HG02610 (cell line): ENCODE data around the gene SLC20A1.

Experiments used
- ATAC-seq: cut with Tn5 transposase; IDR thresholded peaks from one replicate; pipeline ENCODE4 v1.9.1; 2021; ENCODE audit warnings: mild to moderate bottlenecking, moderate library complexity; ENCODE audit not compliant: unreplicated experiment

Gene SLC20A1

GRCh38 chr2:112623913-112624777, 21.6 kb upstream of the SLC20A1 start:
- peak; percentile 72 for ATAC-seq

DNA sequence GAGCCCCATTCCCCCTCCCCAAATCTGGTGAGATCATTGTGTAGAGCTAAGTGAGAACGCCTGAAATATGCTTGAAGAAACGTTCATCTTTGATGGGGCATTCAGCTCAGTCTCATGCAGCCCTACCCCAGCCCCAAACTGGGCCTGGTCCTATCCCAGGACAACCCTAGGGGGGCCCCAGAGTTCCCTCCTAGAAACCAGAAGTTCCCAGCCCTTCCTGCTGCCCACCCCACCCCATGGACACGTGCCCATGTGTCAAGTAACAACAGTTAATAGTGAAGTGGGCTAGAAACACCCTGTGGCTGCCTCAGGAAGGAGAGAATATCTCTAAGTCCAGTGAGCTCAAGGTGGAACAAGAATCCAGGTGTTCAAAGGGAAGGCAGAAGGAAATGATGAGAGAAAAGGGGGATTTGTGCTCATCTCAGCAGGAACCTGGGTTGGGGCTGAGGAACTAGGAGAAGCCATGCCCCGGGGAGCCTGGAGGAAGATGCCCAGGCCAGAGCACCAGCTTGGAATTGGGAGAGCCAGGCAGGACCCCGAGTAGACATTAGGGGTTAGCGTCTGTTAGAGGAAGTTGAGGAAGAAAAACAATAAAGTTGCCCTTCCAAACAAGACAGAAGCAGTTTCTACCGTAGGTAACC, 20.1 kb upstream of the SLC20A1 start:
- no peak for ATAC-seq

- ATAC-seq = peak; percentile 53
Measured at GRCh38 chr2:112626604-112627059, 19.1 kb upstream of the SLC20A1 start.

- no peak for ATAC-seq
Measured at GRCh38 chr2:112627060-112628040, 18.4 kb upstream of the SLC20A1 start.

DNA sequence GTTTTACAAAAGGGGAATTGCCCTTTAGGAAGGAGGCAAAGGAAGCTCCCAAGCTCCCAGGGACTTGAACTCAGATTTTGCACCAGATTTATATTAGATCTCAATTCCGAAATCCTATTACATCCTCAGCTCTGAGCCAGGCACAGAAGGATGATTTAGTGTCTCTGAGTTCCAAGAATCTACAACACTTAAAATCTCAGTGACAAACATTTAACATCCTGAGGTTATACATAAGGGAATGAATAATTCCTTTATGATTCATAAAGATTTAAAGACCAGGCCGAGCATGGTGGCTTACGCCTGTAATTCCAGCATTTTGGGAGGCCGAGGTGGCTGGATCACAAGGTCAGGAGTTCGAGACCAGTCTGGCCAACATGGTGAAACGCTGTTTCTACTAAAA, 16.5 kb upstream of the SLC20A1 start:
- no peak for ATAC-seq

GRCh38 chr2:112629823-112630222, 15.9 kb upstream of the SLC20A1 start:
- ATAC-seq = no peak

DNA sequence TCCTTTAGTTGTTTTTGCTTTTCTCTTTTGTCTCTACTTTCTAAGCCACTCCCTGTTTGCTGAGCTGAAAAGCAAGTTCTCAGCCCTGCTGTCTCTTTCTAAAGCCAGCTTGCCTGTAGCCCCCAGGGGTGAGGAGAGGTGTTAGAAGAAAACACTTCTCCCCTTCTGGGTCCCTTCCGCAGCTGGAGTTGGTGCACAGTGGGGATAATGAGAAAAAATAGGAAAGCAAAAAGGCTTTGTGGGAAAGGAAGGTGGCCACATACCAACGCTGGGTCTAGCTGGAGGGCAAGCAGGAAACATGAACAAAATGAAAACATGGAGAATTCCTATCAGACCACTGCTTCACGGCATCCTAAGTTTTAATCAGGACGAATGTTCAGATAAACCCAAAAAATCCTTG, 15.5 kb upstream of the SLC20A1 start:
- no peak for ATAC-seq

- ATAC-seq = no peak
Measured at GRCh38 chr2:112633708-112634107, 12.0 kb upstream of the SLC20A1 start.

- no peak for ATAC-seq
Measured at GRCh38 chr2:112634153-112634873, 11.4 kb upstream of the SLC20A1 start.

DNA sequence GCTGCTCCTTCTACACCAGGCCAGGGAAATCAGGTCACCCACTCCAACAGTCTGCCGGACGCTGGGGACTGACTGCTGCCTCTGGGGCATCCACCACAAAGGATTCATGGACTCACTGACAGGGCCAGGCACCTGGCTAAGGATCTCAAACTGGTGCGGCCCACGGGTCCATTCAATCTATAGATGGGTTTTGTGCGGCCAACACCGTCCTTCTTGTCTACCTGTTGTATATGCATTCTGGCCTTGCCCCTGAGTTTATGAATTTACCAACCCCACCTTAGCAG, 10.9 kb upstream of the SLC20A1 start:
- no peak for ATAC-seq

- peak; percentile 82 for ATAC-seq
Measured at GRCh38 chr2:112636605-112637288, 9.0 kb upstream of the SLC20A1 start.

- no peak for ATAC-seq
Measured at GRCh38 chr2:112637289-112637660, 8.5 kb upstream of the SLC20A1 start.

- no peak for ATAC-seq
Measured at GRCh38 chr2:112639936-112640335, 5.8 kb upstream of the SLC20A1 start.

- ATAC-seq = no peak
Measured at GRCh38 chr2:112640467-112640799, 5.3 kb upstream of the SLC20A1 start.

DNA sequence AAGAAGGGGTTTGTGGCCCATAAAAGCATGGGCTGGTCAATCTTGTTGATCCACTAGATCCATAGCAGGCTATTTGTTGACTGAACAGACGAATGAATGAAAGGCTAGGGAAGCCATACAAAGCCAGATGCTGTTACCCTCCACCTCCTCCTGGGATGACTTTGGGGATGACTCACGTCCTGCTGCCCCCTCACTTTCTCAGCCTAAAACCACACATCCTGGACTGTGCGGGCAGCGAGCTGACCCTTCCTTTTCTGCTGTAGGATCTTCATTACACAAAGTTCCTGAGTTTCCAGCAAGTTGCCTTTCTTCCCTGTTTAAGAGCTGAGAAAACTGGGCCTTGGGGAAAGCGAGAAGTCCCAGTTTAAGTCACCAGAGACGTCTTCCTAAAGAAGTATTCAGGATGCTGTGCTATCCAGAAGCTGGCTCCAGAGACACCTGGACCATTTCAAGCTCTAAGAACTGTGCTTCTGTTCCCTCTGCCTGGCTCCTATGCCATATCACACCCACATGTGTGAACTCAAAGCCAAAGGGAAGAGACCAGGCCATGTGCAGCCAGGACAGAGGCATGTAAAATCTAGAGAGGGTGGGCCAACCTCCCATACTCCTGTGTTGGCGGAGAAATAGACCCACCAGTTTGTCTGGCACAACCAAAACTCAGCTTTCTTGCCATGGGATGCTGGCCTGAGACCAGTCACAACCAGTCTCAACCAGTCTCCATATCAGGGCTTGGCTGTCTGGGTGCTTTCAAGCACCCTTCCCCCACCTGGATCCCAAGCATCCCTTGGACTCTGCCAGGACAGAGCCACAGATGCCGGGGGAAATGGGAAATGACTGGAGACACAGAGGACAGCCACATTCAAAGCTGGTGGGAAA, 4.7 kb upstream of the SLC20A1 start:
- no peak for ATAC-seq

- ATAC-seq = no peak
Measured at GRCh38 chr2:112641701-112642100, 4.0 kb upstream of the SLC20A1 start.

- ATAC-seq = no peak
Measured at GRCh38 chr2:112642561-112642960, 3.2 kb upstream of the SLC20A1 start.

DNA sequence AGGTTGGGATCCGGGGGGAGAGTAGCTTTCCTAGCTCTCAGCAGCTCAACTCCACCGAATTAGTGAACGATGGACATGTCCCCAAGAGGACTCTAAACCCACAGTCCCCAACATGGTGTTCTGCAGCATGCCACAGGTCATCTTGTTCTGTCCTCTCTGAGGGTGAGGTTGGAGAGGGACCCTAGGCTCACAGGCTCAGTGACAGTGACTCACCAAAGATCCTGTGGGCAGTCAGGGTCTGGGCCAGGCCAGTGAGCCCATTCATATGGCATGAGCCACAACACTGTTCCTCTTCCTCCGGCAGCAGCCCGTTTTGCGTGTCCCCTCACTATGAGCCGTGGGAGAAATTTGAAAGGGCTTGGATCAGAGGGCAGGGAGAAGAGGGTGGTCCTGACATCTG, 2.8 kb upstream of the SLC20A1 start:
- no peak for ATAC-seq

DNA sequence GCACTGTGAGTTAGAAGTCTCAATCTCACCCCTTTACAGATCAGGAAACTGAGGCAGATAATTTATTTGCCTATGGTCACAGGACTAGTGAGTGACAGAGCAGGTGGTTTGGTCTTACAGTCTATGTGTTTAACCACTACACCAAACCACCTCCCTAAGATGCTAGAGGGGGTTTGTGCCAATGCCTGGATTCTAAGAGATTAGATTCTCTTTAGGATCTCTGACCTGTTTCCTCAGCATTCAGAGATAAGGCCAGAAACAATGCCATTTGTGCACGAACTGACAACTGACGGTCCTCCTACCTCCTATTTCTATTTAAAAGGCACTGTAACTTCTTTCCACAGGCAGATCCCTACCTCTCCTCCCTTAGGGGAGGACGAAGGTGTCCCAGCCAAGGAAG, 2.3 kb upstream of the SLC20A1 start:
- ATAC-seq = no peak
